GM21447 (cell line): ENCODE data around the gene RAB18.
"Not testable (repeated sequence)": the region's sequence is repeated elsewhere in the genome, so short reads cannot be mapped to it uniquely, and the experiment has no call there.

Source experiments
- ATAC-seq: cut with Tn5 transposase; IDR thresholded peaks from one replicate; pipeline ENCODE4 v1.9.1; 2021; ENCODE audit not compliant: unreplicated experiment

Gene RAB18

GRCh38 chr10:27503498-27504006 is 552 bp upstream of the RAB18 start:
- ATAC-seq, result no peak

- no peak for ATAC-seq
Observed at GRCh38 chr10:27504808-27505460, 830 bp downstream of the RAB18 start.

- not testable (repeated sequence) for ATAC-seq
Observed at GRCh38 chr10:27505537-27505936, 1.4 kb downstream of the RAB18 start.

- ATAC-seq, result no peak
Observed at GRCh38 chr10:27506280-27506679, 2.2 kb downstream of the RAB18 start.

- no peak for ATAC-seq
Observed at GRCh38 chr10:27512548-27512947, 8.4 kb downstream of the RAB18 start.

- no peak for ATAC-seq
Observed at GRCh38 chr10:27513451-27514191, 9.5 kb downstream of the RAB18 start.

- no peak for ATAC-seq
Observed at GRCh38 chr10:27514243-27514642, 10.1 kb downstream of the RAB18 start.

- no peak for ATAC-seq
Observed at GRCh38 chr10:27518261-27518660, 14.2 kb downstream of the RAB18 start.

- ATAC-seq, result no peak
Observed at GRCh38 chr10:27525819-27526218, 21.7 kb downstream of the RAB18 start.

- no peak for ATAC-seq
Observed at GRCh38 chr10:27526242-27526641, 22.1 kb downstream of the RAB18 start.

GRCh38 chr10:27527666-27528295 is 23.7 kb downstream of the RAB18 start:
- no peak for ATAC-seq

GRCh38 chr10:27529010-27529783 is 25.1 kb downstream of the RAB18 start:
- ATAC-seq, result no peak

- no peak for ATAC-seq
Observed at GRCh38 chr10:27530477-27530876, 26.4 kb downstream of the RAB18 start.

- no peak for ATAC-seq
Observed at GRCh38 chr10:27531336-27531847, 27.3 kb downstream of the RAB18 start.

- no peak for ATAC-seq
Observed at GRCh38 chr10:27534161-27534700, 30.1 kb downstream of the RAB18 start.

- no peak for ATAC-seq
Observed at GRCh38 chr10:27535317-27535716, 31.2 kb downstream of the RAB18 start.

- ATAC-seq, result no peak
Observed at GRCh38 chr10:27536437-27536836, 32.3 kb downstream of the RAB18 start.

- no peak for ATAC-seq
Observed at GRCh38 chr10:27537166-27537565, 33.1 kb downstream of the RAB18 start.

- no peak for ATAC-seq
Observed at GRCh38 chr10:27537787-27538186, 33.7 kb downstream of the RAB18 start.

GRCh38 chr10:27540672-27541071 is 36.6 kb downstream of the RAB18 start:
- ATAC-seq, result no peak
